BJ (cell line): Measurements from ENCODE around the gene CCR7. TPM values are rescaled to one million over a fixed set of nuclear protein-coding genes. Genes with fewer than 3 reads are reported as not detected.

Experiments used
- CTCF ChIA-PET: fragments of 350-600 bp; formaldehyde crosslinking; extraction: SDS; loops from one replicate; lab custom pipeline; 2021; ENCODE audit warnings: antibody characterized with exemption, inconsistent platforms; lab: Yijun Ruan, JAX
- POLR2A ChIA-PET: fragments of 300-600 bp; sonication (Branson Sonifier 250); formaldehyde crosslinking; extraction: SDS; loops from one replicate; lab custom pipeline; 2021; ENCODE audit warnings: antibody characterized with exemption; lab: Charles Lee
- DNase-seq: peaks from one replicate; pipeline ENCODE4 v3.0.0-alpha.2; 2011; ENCODE audit warnings: low read depth
- H3K27me3 ChIP-seq: 2 replicates; pipeline ENCODE4 v1.6.0; 2011; ENCODE audit warnings: low read length; ENCODE audit not compliant: control insufficient read depth, insufficient read depth
- H3K36me3 ChIP-seq: 2 replicates; pipeline ENCODE4 v1.5.1; 2011; ENCODE audit warnings: low read length; ENCODE audit not compliant: control insufficient read depth, insufficient read depth
- H3K4me3 ChIP-seq: 2 replicates; pipeline ENCODE4 v1.5.1; 2011; ENCODE audit warnings: low read depth, mild to moderate bottlenecking, control low read depth, low read length
- CTCF ChIP-seq: IDR thresholded peaks from 2 replicates; pipeline ENCODE4 v1.5.1; 2011; ENCODE audit warnings: low read depth, mild to moderate bottlenecking, control low read depth, inconsistent platforms, low read length, moderate library complexity; ENCODE audit not compliant: insufficient read depth
- polyA plus RNA-seq: library from polyadenylated mRNA; depleted of rRNA; stranded (reverse); fragments of >200 nt; gene quantifications from 2 replicates; pipeline ENCODE4 v1.2.3, GENCODE V29; 2011

CCR7 gene
- polyA plus RNA-seq, 1 experiment, result 0.45 TPM

- H3K4me3 ChIP-seq, result no peak overlapping the region
- H3K36me3 ChIP-seq, result no peaks in the 10 kb centered on the region
- no peak for DNase-seq
- peaks cover 13% of the 10 kb centered on the region for H3K27me3 ChIP-seq
- CTCF ChIA-PET, result no interaction called here
- POLR2A ChIA-PET, result no interaction called here
- no peak for TF ChIP-seq CTCF
Measured at GRCh38 chr17:40598619-40599467, 33.6 kb upstream of the CCR7 start.

GRCh38 chr17:40598301-40598618 lies 33.0 kb upstream of the CCR7 start:
- ChIA-PET POLR2A (no interaction called here), CTCF (no interaction called here)
- DNase-seq, result no peak
- TF ChIP-seq CTCF, result no peak
- no peaks in the 10 kb centered on the region for H3K36me3 ChIP-seq
- H3K27me3 ChIP-seq, result peaks cover 12% of the 10 kb centered on the region
- no peak overlapping the region for H3K4me3 ChIP-seq

GRCh38 chr17:40597556-40598300 lies 32.5 kb upstream of the CCR7 start:
- Histone ChIP-seq H3K36me3 (no peaks in the 10 kb centered on the region), H3K27me3 (peaks cover 10% of the 10 kb centered on the region), H3K4me3 (no peak overlapping the region)
- CTCF ChIA-PET, result interaction anchor here (1.2 kb wide), 1 partner anchor 1068 kb away, joined by 3 read pairs; no protein-coding TSS in a partner anchor
- POLR2A ChIA-PET, result no interaction called here
- DNase-seq, result no peak
- no peak for TF ChIP-seq CTCF

- H3K4me3 ChIP-seq, result no peak overlapping the region
- ChIA-PET POLR2A (no interaction called here), CTCF (interaction anchor here (1.2 kb wide), 1 partner anchor 1069 kb away, joined by 3 read pairs; no protein-coding TSS in a partner anchor)
- H3K36me3 ChIP-seq, result no peaks in the 10 kb centered on the region
- TF ChIP-seq CTCF, result no peak
- no peak for DNase-seq
- H3K27me3 ChIP-seq, result peaks cover 7% of the 10 kb centered on the region
Measured at GRCh38 chr17:40597156-40597555, 31.9 kb upstream of the CCR7 start.

- no peak overlapping the region for H3K4me3 ChIP-seq
- H3K27me3 ChIP-seq, result peaks cover 7% of the 10 kb centered on the region
- no peak for DNase-seq
- POLR2A ChIA-PET, result no interaction called here
- TF ChIP-seq CTCF, result no peak
- CTCF ChIA-PET, result interaction anchor here (1.2 kb wide), 1 partner anchor 1069 kb away, joined by 3 read pairs; no protein-coding TSS in a partner anchor
- no peaks in the 10 kb centered on the region for H3K36me3 ChIP-seq
Measured at GRCh38 chr17:40596261-40596919, 31.1 kb upstream of the CCR7 start.
